GM19463 (cell line): ENCODE results near the gene ZNF45.
"Not testable (repeated sequence)": the region's sequence is repeated elsewhere in the genome, so short reads cannot be mapped to it uniquely, and the experiment has no call there.

ENCODE experiments used
- ATAC-seq: cut with Tn5 transposase; IDR thresholded peaks from one replicate; pipeline ENCODE4 v1.9.1; 2021; ENCODE audit warnings: mild to moderate bottlenecking, moderate library complexity; ENCODE audit not compliant: unreplicated experiment

ZNF45 gene

GRCh38 chr19:43914051-43914450 lies 21.0 kb downstream of the ZNF45 start:
- ATAC-seq, result no peak

- ATAC-seq, result no peak
Measured at GRCh38 chr19:43913383-43913782, 21.7 kb downstream of the ZNF45 start.

- ATAC-seq, result no peak
Measured at GRCh38 chr19:43910884-43911283, 24.2 kb downstream of the ZNF45 start.

DNA sequence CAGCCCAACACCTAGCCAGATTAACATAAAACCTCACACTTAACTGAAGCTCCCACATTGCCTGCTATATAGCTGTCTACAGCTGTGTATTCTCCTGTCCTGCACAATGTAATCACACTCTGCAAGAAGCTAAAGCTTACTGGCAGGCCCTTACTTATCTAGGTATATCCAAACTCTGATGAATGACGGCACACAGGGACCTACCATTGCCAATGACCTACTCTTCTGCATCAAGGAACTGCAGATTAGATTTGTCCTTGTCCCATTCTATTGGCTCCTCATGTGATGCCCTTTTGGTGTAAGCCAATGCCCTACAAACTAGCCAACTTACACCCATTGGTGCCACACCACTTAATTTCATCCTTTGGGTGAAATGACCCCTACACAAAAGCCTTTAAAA lies 26.4 kb downstream of the ZNF45 start:
- ATAC-seq, result no peak

- no peak for ATAC-seq
Measured at GRCh38 chr19:43906774-43907173, 28.3 kb downstream of the ZNF45 start.

- ATAC-seq, result no peak
Measured at GRCh38 chr19:43905897-43906296, 29.2 kb downstream of the ZNF45 start.

DNA sequence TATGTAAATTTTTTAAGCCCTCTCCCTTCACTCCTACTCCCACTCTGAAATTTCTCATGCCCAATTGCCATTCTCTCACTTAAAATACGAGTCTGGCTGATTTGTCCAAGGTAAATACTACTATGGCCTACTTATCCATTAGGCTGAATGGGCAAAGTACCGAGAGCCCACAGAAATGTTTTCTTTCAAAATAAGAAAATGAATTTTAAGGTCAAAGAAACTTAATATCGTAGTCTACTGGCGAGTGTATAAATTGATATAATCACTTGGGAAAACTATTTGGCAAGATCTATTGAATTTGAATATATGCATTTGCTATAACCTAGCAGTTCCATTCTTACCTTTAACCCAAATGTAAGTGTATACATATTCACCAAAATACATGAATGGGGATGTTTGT lies 32.7 kb downstream of the ZNF45 start:
- ATAC-seq, result no peak

GRCh38 chr19:43901395-43902390 lies 33.4 kb downstream of the ZNF45 start:
- peak; percentile 85 for ATAC-seq

GRCh38 chr19:43895727-43896308 lies 39.3 kb downstream of the ZNF45 start:
- ATAC-seq, result no peak

DNA sequence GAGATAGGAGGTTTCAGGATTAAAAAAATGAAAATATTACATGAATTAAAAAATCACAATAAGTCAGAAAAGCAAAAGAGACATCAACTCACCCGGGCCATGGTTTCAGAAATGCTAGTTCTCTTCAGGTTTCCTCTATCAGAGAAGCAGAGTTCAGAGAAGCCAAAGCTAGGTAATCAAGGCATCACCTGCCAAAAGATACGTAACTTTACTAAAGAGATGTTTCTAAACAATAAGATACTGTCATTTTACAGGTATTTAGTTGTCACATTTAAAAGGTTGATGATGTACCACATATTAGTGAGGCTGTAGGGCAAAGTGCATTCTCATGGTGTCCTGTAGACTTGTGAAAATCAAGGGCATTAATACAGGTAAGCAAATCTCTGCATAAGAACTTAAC lies 51.2 kb downstream of the ZNF45 start, which contains the start of gene ZNF404:
Gene ZNF404, minus strand, starts transcription at position 101 of the 400 bp plus-strand sequence.
- no peak for ATAC-seq

GRCh38 chr19:43880483-43880882 lies 54.6 kb downstream of the ZNF45 start:
- no peak for ATAC-seq

GRCh38 chr19:43872547-43873336 lies 62.3 kb downstream of the ZNF45 start:
- ATAC-seq, result no peak

GRCh38 chr19:43866923-43867322 lies 68.2 kb downstream of the ZNF45 start:
- not testable (repeated sequence) for ATAC-seq
